ENCODE data around the gene PCDH18. TPM values are rescaled to one million over a fixed set of nuclear protein-coding genes. Genes with fewer than 3 reads are reported as not detected.

The PCDH18 gene
- total and polyA plus RNA-seq, 2 experiments from 2014 or later: 119 to 255 TPM

GRCh38 chr4:137572163-137572562 is 39.9 kb upstream of the PCDH18 start:
- 76 to 87% methylated on average over 2 of the region's 2 CpGs for WGBS, 2 experiments (ENCODE audit: low coverage in 1 of 2, low lambda C conversion rate in 2 of 2, missing lambda C conversion rate in 2 of 2)
- H3K27me3 ChIP-seq (replicated peaks; ENCODE audit: insufficient read depth): no peaks in the 10 kb centered on the region
- 0 out of 2 replicates have a peak, but pooled peaks cover 11% of the 10 kb centered on the region for H3K4me1 ChIP-seq (ENCODE audit: insufficient read depth)
- no peak overlapping the region for H3K27ac ChIP-seq
- DNase-seq: no peak
- no peak overlapping the region for H3K4me3 ChIP-seq
- in situ Hi-C loops (cut with MboI): no loop called here
- no peaks in the 10 kb centered on the region for H3K9me2 ChIP-seq (ENCODE audit: insufficient read depth)
- no peak overlapping the region for H3K4me2 ChIP-seq (ENCODE audit: unreplicated experiment)
- no peaks in the 10 kb centered on the region for H3K9me3 ChIP-seq (ENCODE audit: low read depth)
- H3K9ac ChIP-seq: no peak overlapping the region
- no peaks in the 10 kb centered on the region for H4K20me1 ChIP-seq (ENCODE audit: insufficient read depth)
- H2AFZ ChIP-seq: no peak overlapping the region
- TF ChIP-seq EZH2phosphoT487 (IDR thresholded peaks at IDR 0.05; ENCODE audit: insufficient read depth, low read depth): no peak
- TF ChIP-seq EZH2 (IDR thresholded peaks at IDR 0.05; ENCODE audit: insufficient read depth, poor library complexity, severe bottlenecking): no peak
- H3F3A ChIP-seq (ENCODE audit: insufficient read depth): no peaks in the 10 kb centered on the region
- H3K36me3 ChIP-seq (ENCODE audit: low read depth): no peaks in the 10 kb centered on the region
- no peaks in the 10 kb centered on the region for H3K79me2 ChIP-seq (ENCODE audit: insufficient read depth)

DNA sequence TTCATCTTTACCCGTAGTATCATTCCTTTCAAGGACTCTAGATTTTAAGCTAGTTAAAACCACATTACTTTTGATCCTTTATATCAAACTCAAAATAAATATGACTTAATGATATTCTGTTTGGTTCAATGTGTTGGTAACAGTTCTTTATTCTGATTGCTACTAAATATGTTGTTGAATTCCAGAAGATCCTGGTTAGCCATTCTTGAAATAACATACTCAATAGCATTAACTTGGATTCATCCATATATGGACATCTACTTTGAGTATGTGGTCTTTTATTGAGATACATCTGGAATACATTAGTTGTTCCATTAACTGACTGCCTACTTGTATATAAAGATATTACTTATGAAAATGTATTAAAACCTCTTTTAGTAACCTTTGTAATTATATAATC is 27.5 kb upstream of the PCDH18 start:
- Histone ChIP-seq H3K9ac (no peak overlapping the region), H3K79me2 (ENCODE audit: insufficient read depth) (no peaks in the 10 kb centered on the region), H3K27me3 (replicated peaks; ENCODE audit: insufficient read depth) (no peaks in the 10 kb centered on the region), H4K20me1 (ENCODE audit: insufficient read depth) (no peaks in the 10 kb centered on the region), H3K9me3 (ENCODE audit: low read depth) (no peaks in the 10 kb centered on the region), H3K27ac (no peak overlapping the region), H3K4me2 (ENCODE audit: unreplicated experiment) (no peak overlapping the region), H3K36me3 (ENCODE audit: low read depth) (no peaks in the 10 kb centered on the region), H3K9me2 (ENCODE audit: insufficient read depth) (no peaks in the 10 kb centered on the region), H3K4me1 (ENCODE audit: insufficient read depth) (peaks cover 9% of the 10 kb centered on the region; the same call in 1 of the 2 replicates), H3K4me3 (no peak overlapping the region), H3F3A (ENCODE audit: insufficient read depth) (0 out of 2 replicates have a peak, but pooled peaks cover 4% of the 10 kb centered on the region), H2AFZ (0 out of 2 replicates have a peak overlapping the region, but pooled peaks have one; percentile 12)
- DNase-seq: no peak
- in situ Hi-C loops (cut with MboI): no loop called here
- WGBS, 2 experiments (ENCODE audit: low coverage in 1 of 2, low lambda C conversion rate in 2 of 2, missing lambda C conversion rate in 2 of 2): 50 to 70% methylated on average over 1 of the region's 1 CpG
- TF ChIP-seq EZH2phosphoT487 (IDR thresholded peaks at IDR 0.05; ENCODE audit: insufficient read depth, low read depth) (no peak), EZH2 (IDR thresholded peaks at IDR 0.05; ENCODE audit: insufficient read depth, poor library complexity, severe bottlenecking) (no peak)

GRCh38 chr4:137558951-137559350 is 26.7 kb upstream of the PCDH18 start:
- in situ Hi-C loops (cut with MboI): no loop called here
- Histone ChIP-seq H3K36me3 (ENCODE audit: low read depth) (no peaks in the 10 kb centered on the region), H3K4me3 (no peak overlapping the region), H3F3A (ENCODE audit: insufficient read depth) (0 out of 2 replicates have a peak, but pooled peaks cover 4% of the 10 kb centered on the region), H3K4me2 (ENCODE audit: unreplicated experiment) (peak overlapping the region; percentile 4), H3K9me2 (ENCODE audit: insufficient read depth) (no peaks in the 10 kb centered on the region), H3K27ac (no peak overlapping the region), H4K20me1 (ENCODE audit: insufficient read depth) (no peaks in the 10 kb centered on the region), H3K79me2 (ENCODE audit: insufficient read depth) (no peaks in the 10 kb centered on the region), H3K9me3 (ENCODE audit: low read depth) (no peaks in the 10 kb centered on the region), H3K4me1 (ENCODE audit: insufficient read depth) (peaks cover 9% of the 10 kb centered on the region; the same call in 1 of the 2 replicates), H2AFZ (peak overlapping the region; percentile 12; the same call in 1 of the 2 replicates), H3K9ac (no peak overlapping the region), H3K27me3 (replicated peaks; ENCODE audit: insufficient read depth) (no peaks in the 10 kb centered on the region)
- TF ChIP-seq EZH2phosphoT487 (IDR thresholded peaks at IDR 0.05; ENCODE audit: insufficient read depth, low read depth) (no peak), EZH2 (IDR thresholded peaks at IDR 0.05; ENCODE audit: insufficient read depth, poor library complexity, severe bottlenecking) (no peak)
- peak; percentile 75 for DNase-seq
- 8 to 11% methylated on average over 2 of the region's 2 CpGs for WGBS, 2 experiments (ENCODE audit: low coverage in 1 of 2, low lambda C conversion rate in 2 of 2, missing lambda C conversion rate in 2 of 2)

DNA sequence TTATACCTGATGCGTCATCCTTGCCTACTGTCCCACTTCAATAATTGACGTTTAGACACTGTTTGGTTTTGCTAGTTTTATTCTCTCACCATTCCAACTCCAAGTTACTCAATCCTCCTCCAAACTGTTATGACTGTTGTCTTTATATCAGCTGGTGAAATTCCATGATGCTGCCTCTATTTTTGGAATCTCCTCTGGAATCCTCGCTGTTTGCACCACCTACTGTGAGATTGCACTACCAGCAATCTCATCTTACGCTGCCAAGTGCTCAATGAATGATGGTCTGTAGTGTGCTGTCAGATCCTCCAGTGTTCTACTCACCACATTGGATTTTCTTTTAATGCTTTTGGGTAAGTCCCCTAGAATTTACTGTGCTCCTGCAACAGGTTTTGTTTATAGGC is 13.2 kb upstream of the PCDH18 start:
- Histone ChIP-seq H2AFZ (peak overlapping the region; percentile 14; the same call in 1 of the 2 replicates), H3K79me2 (ENCODE audit: insufficient read depth) (no peaks in the 10 kb centered on the region), H4K20me1 (ENCODE audit: insufficient read depth) (no peaks in the 10 kb centered on the region), H3K9ac (peak overlapping the region; percentile 32; the same call in 1 of the 2 replicates), H3K36me3 (ENCODE audit: low read depth) (no peaks in the 10 kb centered on the region), H3F3A (ENCODE audit: insufficient read depth) (peaks cover 20% of the 10 kb centered on the region), H3K9me3 (ENCODE audit: low read depth) (no peaks in the 10 kb centered on the region), H3K4me1 (ENCODE audit: insufficient read depth) (peaks cover 53% of the 10 kb centered on the region), H3K27ac (peak overlapping the region; percentile 77), H3K4me3 (peak overlapping the region; percentile 13), H3K27me3 (replicated peaks; ENCODE audit: insufficient read depth) (no peaks in the 10 kb centered on the region), H3K4me2 (ENCODE audit: unreplicated experiment) (peak overlapping the region; percentile 55), H3K9me2 (ENCODE audit: insufficient read depth) (no peaks in the 10 kb centered on the region)
- whole genome bisulfite sequencing, 2 experiments (ENCODE audit: low coverage in 1 of 2, low lambda C conversion rate in 2 of 2, missing lambda C conversion rate in 2 of 2): 8 to 9% methylated on average over 4 of the region's 4 CpGs
- DNase-seq: peak; percentile 93
- TF ChIP-seq EZH2phosphoT487 (IDR thresholded peaks at IDR 0.05; ENCODE audit: insufficient read depth, low read depth) (no peak), EZH2 (IDR thresholded peaks at IDR 0.05; ENCODE audit: insufficient read depth, poor library complexity, severe bottlenecking) (no peak)
- in situ Hi-C loops (cut with MboI): loop anchor here (25.0 kb wide), 2 partner anchors 317 to 1142 kb away; no protein-coding TSS in a partner anchor

Measured in GM23248 (cell line).